SH-SY5Y (cell line): ENCODE results near the gene DHDDS.

Source experiments
- GATA2 ChIP-seq: IDR thresholded peaks from 2 replicates; pipeline ENCODE4 v1.6.1; 2011; ENCODE audit warnings: mild to moderate bottlenecking, low read depth, low read length
- GATA3 ChIP-seq: IDR thresholded peaks from 2 replicates; pipeline ENCODE4 v1.6.1; 2011; ENCODE audit warnings: low read depth, mild to moderate bottlenecking, low read length, moderate library complexity

- TF ChIP-seq GATA3 (no peak), GATA2 (no peak)
Measured at GRCh38 chr1:26493267-26493666, 61.1 kb downstream of the DHDDS start.
